Measurements from ENCODE around the gene PLAGL1.

GRCh38 chr6:144008846-144009245, 787 bp upstream of the PLAGL1 start:
- no peak for TF ChIP-seq CTCF (IDR thresholded peaks at IDR 0.05)
- TF ChIP-seq POLR2AphosphoS5 (IDR thresholded peaks at IDR 0.05; ENCODE audit: low read depth, low read length), result no peak
- TF ChIP-seq REST (IDR thresholded peaks at IDR 0.05; ENCODE audit: insufficient read depth in 1 of 2, low read depth in 2 of 2, low read length in 1 of 2), result no peak
- no peak for TF ChIP-seq SIN3A (IDR thresholded peaks at IDR 0.05; ENCODE audit: borderline replicate concordance, insufficient read depth, low read depth, low read length)
